ENCODE results near the gene ESRRA.
A peak's percentile ranks its signal among the peaks of the same experiment; 100 is the strongest.

The ESRRA gene

GRCh38 chr11:64276653-64277431 lies 28.5 kb upstream of the ESRRA start:
- no peak overlapping the region for H3K9ac ChIP-seq (ENCODE audit: insufficient read length, low read depth)

DNA sequence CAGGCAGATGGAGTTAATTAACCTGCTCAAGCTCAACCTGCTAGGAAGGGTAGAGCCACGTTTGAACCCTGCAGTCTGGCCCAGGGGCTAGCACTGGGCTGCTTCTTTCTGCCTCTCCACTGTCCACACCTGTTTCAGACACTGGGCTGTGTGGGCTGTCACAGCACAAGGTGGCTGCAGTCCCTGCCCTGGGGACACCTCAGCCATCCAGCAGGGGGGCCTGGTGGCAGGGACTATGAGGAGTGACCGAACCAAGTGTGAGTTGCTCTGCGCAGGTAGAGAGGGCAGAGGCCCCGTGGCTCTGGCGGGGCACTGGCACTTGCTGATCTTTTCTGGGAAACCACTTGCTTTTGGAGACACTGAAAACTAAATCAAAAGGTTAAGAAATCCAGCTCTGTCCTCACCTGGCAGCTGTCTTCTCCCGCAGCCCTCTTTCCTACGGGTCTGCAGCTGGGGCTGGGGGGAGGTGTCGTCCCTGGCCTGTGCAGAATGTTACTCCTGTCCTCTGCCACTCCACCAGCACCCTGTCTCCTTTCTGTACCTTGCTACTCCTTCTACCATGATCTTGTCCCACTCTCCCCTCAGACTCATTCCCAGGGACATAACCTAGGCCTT lies 26.6 kb upstream of the ESRRA start:
- no peak overlapping the region for H3K4me3 ChIP-seq (ENCODE audit: insufficient read length, low read depth)
- peak overlapping the region; percentile 36 for H3K9ac ChIP-seq (ENCODE audit: insufficient read length, low read depth)
- no peaks in the 10 kb centered on the region for H3K27me3 ChIP-seq (ENCODE audit: insufficient read depth, insufficient read length)
- TF ChIP-seq YY1 (IDR thresholded peaks at IDR 0.05; ENCODE audit: insufficient read depth, insufficient read length) (no peak), ZNF274 (IDR thresholded peaks at IDR 0.05; ENCODE audit: low read depth, low read length) (no peak), SUZ12 (IDR thresholded peaks at IDR 0.05; ENCODE audit: extremely low read depth, insufficient read depth, insufficient read length) (no peak)
- no peak for DNase-seq (ENCODE audit: low read depth, low spot score)
- no peaks in the 10 kb centered on the region for H3K9me3 ChIP-seq (ENCODE audit: insufficient read depth, low read length)
- H3K4me1 ChIP-seq (ENCODE audit: insufficient read depth, insufficient read length): peaks cover 22% of the 10 kb centered on the region
- H3K36me3 ChIP-seq (ENCODE audit: insufficient read depth, insufficient read length, low read length): peaks cover 42% of the 10 kb centered on the region

More at GRCh38 chr11:64276653-64277431, 28.5 kb upstream of the ESRRA start:
- DNase-seq (ENCODE audit: low read depth, low spot score): no peak
- peaks cover 47% of the 10 kb centered on the region for H3K36me3 ChIP-seq (ENCODE audit: insufficient read depth, insufficient read length, low read length)
- H3K4me3 ChIP-seq (ENCODE audit: insufficient read length, low read depth): no peak overlapping the region
- peaks cover 27% of the 10 kb centered on the region for H3K4me1 ChIP-seq (ENCODE audit: insufficient read depth, insufficient read length)
- no peaks in the 10 kb centered on the region for H3K27me3 ChIP-seq (ENCODE audit: insufficient read depth, insufficient read length)
- TF ChIP-seq YY1 (IDR thresholded peaks at IDR 0.05; ENCODE audit: insufficient read depth, insufficient read length): no peak
- TF ChIP-seq SUZ12 (IDR thresholded peaks at IDR 0.05; ENCODE audit: extremely low read depth, insufficient read depth, insufficient read length): no peak
- no peak for TF ChIP-seq ZNF274 (IDR thresholded peaks at IDR 0.05; ENCODE audit: low read depth, low read length)
- H3K9me3 ChIP-seq (ENCODE audit: insufficient read depth, low read length): no peaks in the 10 kb centered on the region

DNA sequence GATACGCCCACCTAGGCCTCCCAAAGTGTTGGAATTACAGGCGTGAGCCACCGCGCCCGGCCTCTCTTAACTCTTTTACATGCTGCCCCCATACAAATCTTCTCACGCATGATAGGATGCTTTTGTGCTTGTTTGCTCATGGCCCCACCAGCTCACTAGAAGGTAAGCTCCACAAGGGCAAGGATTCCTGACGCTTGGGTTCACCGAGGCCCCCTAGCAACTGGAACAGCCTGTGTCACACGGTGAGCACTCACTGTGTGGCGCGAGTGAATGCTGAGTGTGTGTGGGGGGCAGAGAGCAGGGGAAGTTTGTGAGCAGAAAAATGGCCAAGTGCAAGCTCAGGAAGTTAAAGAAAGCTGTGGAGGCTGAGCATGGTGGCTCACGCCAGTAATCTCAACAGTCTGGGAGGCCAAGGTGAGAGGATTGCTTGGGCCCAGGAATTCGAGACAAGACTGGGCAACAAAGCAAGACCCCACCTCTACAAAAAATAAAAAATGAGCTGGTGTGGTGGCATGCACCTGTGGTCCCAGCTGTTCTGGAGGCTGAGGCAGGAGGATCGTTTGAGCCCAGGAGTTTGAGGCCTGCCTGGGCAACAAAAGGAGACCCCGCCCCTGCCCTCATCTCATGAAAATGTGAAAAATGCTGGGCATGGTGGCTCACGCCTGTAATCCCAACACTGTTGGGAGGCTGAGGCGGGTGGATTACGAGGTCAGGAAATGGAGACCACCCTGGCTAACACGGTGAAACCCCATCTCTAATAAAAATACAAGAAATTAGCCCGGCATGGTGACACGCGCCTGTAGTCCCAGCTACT lies 23.2 kb upstream of the ESRRA start:
- DNase-seq (ENCODE audit: low read depth, low spot score): no peak
- Histone ChIP-seq H3K36me3 (ENCODE audit: insufficient read depth, insufficient read length, low read length) (peaks cover 24% of the 10 kb centered on the region), H3K27me3 (ENCODE audit: insufficient read depth, insufficient read length) (no peaks in the 10 kb centered on the region), H3K4me1 (ENCODE audit: insufficient read depth, insufficient read length) (peaks cover 11% of the 10 kb centered on the region), H3K4me3 (ENCODE audit: insufficient read length, low read depth) (no peak overlapping the region), H3K9ac (ENCODE audit: insufficient read length, low read depth) (no peak overlapping the region), H3K9me3 (ENCODE audit: insufficient read depth, low read length) (no peaks in the 10 kb centered on the region)
- TF ChIP-seq YY1 (IDR thresholded peaks at IDR 0.05; ENCODE audit: insufficient read depth, insufficient read length) (no peak), SUZ12 (IDR thresholded peaks at IDR 0.05; ENCODE audit: extremely low read depth, insufficient read depth, insufficient read length) (no peak), ZNF274 (IDR thresholded peaks at IDR 0.05; ENCODE audit: low read depth, low read length) (no peak)

GRCh38 chr11:64283092-64283491 lies 22.2 kb upstream of the ESRRA start:
- Histone ChIP-seq H3K9ac (ENCODE audit: insufficient read length, low read depth) (no peak overlapping the region), H3K4me1 (ENCODE audit: insufficient read depth, insufficient read length) (peaks cover 11% of the 10 kb centered on the region), H3K9me3 (ENCODE audit: insufficient read depth, low read length) (no peaks in the 10 kb centered on the region), H3K27me3 (ENCODE audit: insufficient read depth, insufficient read length) (no peaks in the 10 kb centered on the region), H3K4me3 (ENCODE audit: insufficient read length, low read depth) (no peak overlapping the region), H3K36me3 (ENCODE audit: insufficient read depth, insufficient read length, low read length) (peaks cover 26% of the 10 kb centered on the region)
- TF ChIP-seq YY1 (IDR thresholded peaks at IDR 0.05; ENCODE audit: insufficient read depth, insufficient read length) (no peak), ZNF274 (IDR thresholded peaks at IDR 0.05; ENCODE audit: low read depth, low read length) (no peak), SUZ12 (IDR thresholded peaks at IDR 0.05; ENCODE audit: extremely low read depth, insufficient read depth, insufficient read length) (no peak)
- DNase-seq (ENCODE audit: low read depth, low spot score): no peak

- H3K4me3 ChIP-seq (ENCODE audit: insufficient read length, low read depth): peak within 1 kb of the TSS; percentile 75
- peaks cover 2% of the 10 kb centered on the region for H3K4me1 ChIP-seq (ENCODE audit: insufficient read depth, insufficient read length)
- H3K9ac ChIP-seq (ENCODE audit: insufficient read length, low read depth): peak within 1 kb of the TSS; percentile 94
- DNase-seq (ENCODE audit: low read depth, low spot score): peak; percentile 92
- H3K27me3 ChIP-seq (ENCODE audit: insufficient read depth, insufficient read length): peaks cover 3% of the 10 kb centered on the region
- TF ChIP-seq ZNF274 (IDR thresholded peaks at IDR 0.05; ENCODE audit: low read depth, low read length) (no peak), YY1 (IDR thresholded peaks at IDR 0.05; ENCODE audit: insufficient read depth, insufficient read length) (no peak), SUZ12 (IDR thresholded peaks at IDR 0.05; ENCODE audit: extremely low read depth, insufficient read depth, insufficient read length) (no peak)
- H3K36me3 ChIP-seq (ENCODE audit: insufficient read depth, insufficient read length, low read length): peaks cover 21% of the 10 kb centered on the region
- no peaks in the 10 kb centered on the region for H3K9me3 ChIP-seq (ENCODE audit: insufficient read depth, low read length)
These were observed 21.0 kb upstream of the ESRRA start, which contains the start of gene BAD for GRCh38 chr11:64284048-64284961. TSS of gene BAD (minus strand) at chr11:64284665. CDS start at chr11:64284368, 297 bp downstream.
